Breast epithelium (tissue), 3 donors: ENCODE measurements around the gene ACTRT2.

Experiments used
- POLR2A ChIP-seq: fragments of 450-650 bp; IDR thresholded peaks from one replicate; pipeline ENCODE4 v1.6.1; 2016; ENCODE audit warnings: antibody characterized with exemption, mild to moderate bottlenecking, moderate library complexity
- POLR2AphosphoS5 ChIP-seq, 3 donors: sonication (generic); formaldehyde crosslinking; IDR thresholded peaks; one replicate each; pipeline ENCODE4 v1.6.1; 2017; ENCODE audit warnings: antibody characterized with exemption in 3 of 3
- TF ChIP-seq, protein P1 (sequence below), 3 donors: fragments of 450-650 bp; IDR thresholded peaks; one replicate each; pipeline ENCODE4 v1.5.1; 2016 to 2017; ENCODE audit warnings: antibody characterized with exemption in 3 of 3, mild to moderate bottlenecking in 3 of 3, moderate library complexity in 3 of 3

DNA sequence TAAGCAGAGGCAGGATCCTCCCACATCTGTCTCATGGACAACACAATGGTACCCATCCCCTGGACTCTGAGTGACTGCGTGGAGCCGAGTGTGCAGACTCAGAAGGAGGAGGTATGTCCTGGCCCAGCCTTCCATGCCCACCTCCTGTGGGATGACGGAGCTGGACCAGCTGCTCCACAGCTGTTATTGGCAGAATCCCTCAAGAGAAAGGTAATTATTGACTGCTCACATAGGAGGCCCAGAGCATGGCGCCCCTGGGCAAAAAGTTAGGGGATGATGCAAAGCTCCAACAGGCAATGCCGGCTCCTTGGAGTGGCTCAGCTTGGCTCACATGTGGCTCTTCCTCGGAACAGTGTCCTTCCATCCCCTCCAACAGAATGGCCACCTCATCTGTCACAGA, 12.2 kb upstream of the ACTRT2 start:
- TF ChIP-seq POLR2A (no peak), POLR2AphosphoS5 (IDR thresholded peaks at IDR 0.05) (no peak)
- TF ChIP-seq, protein P1, sequence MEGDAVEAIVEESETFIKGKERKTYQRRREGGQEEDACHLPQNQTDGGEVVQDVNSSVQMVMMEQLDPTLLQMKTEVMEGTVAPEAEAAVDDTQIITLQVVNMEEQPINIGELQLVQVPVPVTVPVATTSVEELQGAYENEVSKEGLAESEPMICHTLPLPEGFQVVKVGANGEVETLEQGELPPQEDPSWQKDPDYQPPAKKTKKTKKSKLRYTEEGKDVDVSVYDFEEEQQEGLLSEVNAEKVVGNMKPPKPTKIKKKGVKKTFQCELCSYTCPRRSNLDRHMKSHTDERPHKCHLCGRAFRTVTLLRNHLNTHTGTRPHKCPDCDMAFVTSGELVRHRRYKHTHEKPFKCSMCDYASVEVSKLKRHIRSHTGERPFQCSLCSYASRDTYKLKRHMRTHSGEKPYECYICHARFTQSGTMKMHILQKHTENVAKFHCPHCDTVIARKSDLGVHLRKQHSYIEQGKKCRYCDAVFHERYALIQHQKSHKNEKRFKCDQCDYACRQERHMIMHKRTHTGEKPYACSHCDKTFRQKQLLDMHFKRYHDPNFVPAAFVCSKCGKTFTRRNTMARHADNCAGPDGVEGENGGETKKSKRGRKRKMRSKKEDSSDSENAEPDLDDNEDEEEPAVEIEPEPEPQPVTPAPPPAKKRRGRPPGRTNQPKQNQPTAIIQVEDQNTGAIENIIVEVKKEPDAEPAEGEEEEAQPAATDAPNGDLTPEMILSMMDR (IDR thresholded peaks at IDR 0.05), result no peak
